ENCODE measurements around the gene AMH. TPM values are rescaled to one million over a fixed set of nuclear protein-coding genes. Genes with fewer than 3 reads are reported as not detected.

AMH gene
- total RNA-seq, 4 donors from 2014 or later: 1.1 to 3.5 TPM; not detected in 2

- Histone ChIP-seq H3K9me3 (no peaks in the 10 kb centered on the region), H3K4me1 (peaks cover 9 to 38% (median 38%) of the 10 kb centered on the region in 4 donors), H3K27me3 (peaks cover 56% of the 10 kb centered on the region), H3K27ac (no peak overlapping the region), H3K36me3 (peaks cover 0 to 17% (median 7%) of the 10 kb centered on the region in 4 donors), H3K4me3 (peak overlapping the region in 1 of 4 donors; percentile 32)
- DNase-seq: no peak
- WGBS, 2 donors (ENCODE audit: low coverage in 1 of 2): 19% methylated on average over 68 of the region's 125 CpGs; no CpG with 5 or more reads in 1 of the 2 donors
- in situ Hi-C loops (cut with MboI; ENCODE audit: low pct_ligation_motif_present in 1 of 4, low pct_unique_long_range_greater_than_20kb in 1 of 4, low sequenced_read_pairs in 3 of 4) (loop anchor here in 1 of 4 donors (25.0 kb wide), 1 partner anchor 89 kb away; the partner anchor contains the start of genes AP3D1 and DOT1L), intact Hi-C loops (cut with DNase I; ENCODE audit: low total_unique reads) (no loop called here)
- TF ChIP-seq CTCF (IDR thresholded peaks at IDR 0.05): no peak
- no peak for TF ChIP-seq EP300 (IDR thresholded peaks at IDR 0.05; ENCODE audit: low read depth)
- no peak for TF ChIP-seq POLR2A (IDR thresholded peaks at IDR 0.05)
- TF ChIP-seq POLR2AphosphoS5 (IDR thresholded peaks at IDR 0.05): no peak
These were observed 2.3 kb downstream of the AMH start for GRCh38 chr19:2251106-2252054.

GRCh38 chr19:2252055-2252796, 3.1 kb downstream of the AMH start:
- WGBS, 2 donors (ENCODE audit: low coverage in 1 of 2): 17% methylated on average over 54 of the region's 74 CpGs; no CpG with 5 or more reads in 1 of the 2 donors
- no peaks in the 10 kb centered on the region for H3K9me3 ChIP-seq
- H3K4me3 ChIP-seq: peak overlapping the region in 1 of 4 donors; percentile 32
- H3K27me3 ChIP-seq: peaks cover 56% of the 10 kb centered on the region
- intact Hi-C loops (cut with DNase I; ENCODE audit: low total_unique reads): no loop called here
- TF ChIP-seq CTCF (IDR thresholded peaks at IDR 0.05): no peak
- no peak for TF ChIP-seq POLR2A (IDR thresholded peaks at IDR 0.05)
- no peak for TF ChIP-seq EP300 (IDR thresholded peaks at IDR 0.05; ENCODE audit: low read depth)
- TF ChIP-seq POLR2AphosphoS5 (IDR thresholded peaks at IDR 0.05): no peak
- in situ Hi-C loops (cut with MboI; ENCODE audit: low pct_ligation_motif_present in 1 of 4, low pct_unique_long_range_greater_than_20kb in 1 of 4, low sequenced_read_pairs in 3 of 4): loop anchor here in 1 of 4 donors (25.0 kb wide), 1 partner anchor 90 kb away; the partner anchor contains the start of genes AP3D1 and DOT1L
- no peak overlapping the region for H3K27ac ChIP-seq
- H3K4me1 ChIP-seq: peaks cover 9 to 38% (median 38%) of the 10 kb centered on the region in 4 donors
- H3K36me3 ChIP-seq: peaks cover 0 to 9% (median 3%) of the 10 kb centered on the region in 4 donors
- DNase-seq: no peak

GRCh38 chr19:2252797-2253105, 3.6 kb downstream of the AMH start:
- intact Hi-C loops (cut with DNase I; ENCODE audit: low total_unique reads) (no loop called here), in situ Hi-C loops (cut with MboI; ENCODE audit: low pct_ligation_motif_present in 1 of 4, low pct_unique_long_range_greater_than_20kb in 1 of 4, low sequenced_read_pairs in 3 of 4) (loop anchor here in 1 of 4 donors (25.0 kb wide), 1 partner anchor 90 kb away; the partner anchor contains the start of genes AP3D1 and DOT1L)
- no peaks in the 10 kb centered on the region for H3K9me3 ChIP-seq
- 0% methylated on average over 1 of the region's 18 CpGs; no CpG with 5 or more reads in 1 of the 2 donors for WGBS, 2 donors (ENCODE audit: low coverage in 1 of 2)
- H3K27me3 ChIP-seq: peaks cover 56% of the 10 kb centered on the region
- peaks cover 0 to 4% (median under 1%) of the 10 kb centered on the region in 4 donors for H3K36me3 ChIP-seq
- no peak for DNase-seq
- H3K4me3 ChIP-seq: peak overlapping the region in 1 of 4 donors; percentile 32
- peaks cover 9 to 38% (median 38%) of the 10 kb centered on the region in 4 donors for H3K4me1 ChIP-seq
- TF ChIP-seq EP300 (IDR thresholded peaks at IDR 0.05; ENCODE audit: low read depth) (no peak), POLR2A (IDR thresholded peaks at IDR 0.05) (no peak), CTCF (IDR thresholded peaks at IDR 0.05) (no peak), POLR2AphosphoS5 (IDR thresholded peaks at IDR 0.05) (no peak)
- H3K27ac ChIP-seq: no peak overlapping the region
